ENCODE data around the gene RYR2. TPM values are rescaled to one million over a fixed set of nuclear protein-coding genes. Genes with fewer than 3 reads are reported as not detected.

RYR2 gene
- total and polyA plus RNA-seq, 9 of the 15 experiments (the other 6 are each of a cell fraction or from before 2014, with no cell fraction given) = 0.03 to 0.42 (median 0.14) TPM

- TF ChIP-seq KDM5B (IDR thresholded peaks at IDR 0.05; ENCODE audit: insufficient replicate concordance, low read depth, low read length) (no peak), ZNF277 (CRISPR knock-in tag; IDR thresholded peaks at IDR 0.05; ENCODE audit: borderline replicate concordance) (no peak), ZNF41 (CRISPR knock-in tag; conservative IDR thresholded peaks at IDR 0.05) (no peak)
Observed at GRCh38 chr1:237858992-237859391, 817.0 kb downstream of the RYR2 start (continued).

DNA sequence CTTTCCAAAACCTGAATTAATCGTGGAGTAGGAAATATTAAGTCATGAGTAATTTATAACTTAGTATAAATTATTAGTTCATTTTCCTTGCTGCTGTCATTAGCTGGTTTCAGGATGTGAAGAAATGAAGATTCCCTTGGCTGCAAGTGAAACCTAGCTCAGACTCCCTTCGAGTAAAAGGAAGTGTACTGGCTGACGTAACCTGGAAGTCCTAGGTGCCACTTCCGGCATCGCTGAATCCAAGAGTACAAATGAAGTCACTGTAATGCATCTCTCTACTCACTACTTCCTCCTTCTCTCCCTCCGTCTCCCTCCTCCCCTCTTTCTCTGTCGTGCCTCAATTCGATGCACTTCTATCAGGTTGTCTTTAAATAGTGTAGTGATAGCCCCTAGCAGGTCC lies 820.0 kb downstream of the RYR2 start:
- FAIRE-seq = no peak
- Histone ChIP-seq H3K9me1 (ENCODE audit: control insufficient read depth, insufficient read depth, low read length) (no peaks in the 10 kb centered on the region), H3K27me3 (ENCODE audit: control insufficient read depth in 2 of 2, insufficient read depth in 2 of 2, low read length in 2 of 2) (no peaks in the 10 kb centered on the region), H3K4me1 (replicated peaks in 1 of 2; ENCODE audit: control insufficient read depth in 2 of 2, insufficient read depth in 2 of 2, low read length in 2 of 2) (peaks cover 0 to 3% of the 10 kb centered on the region in 2 experiments; a peak in 1 of 5 replicates), H3K4me2 (ENCODE audit: insufficient read depth, low read length) (no peak overlapping the region), H3K4me3 (no peak overlapping the region), H4K20me1 (replicated peaks; ENCODE audit: control insufficient read depth, insufficient read depth, low read length) (no peaks in the 10 kb centered on the region), H3K36me3 (ENCODE audit: control insufficient read depth, insufficient read depth, low read length) (no peaks in the 10 kb centered on the region), H3K9me3 (replicated peaks; ENCODE audit: control insufficient read depth, insufficient read depth, low read depth, low read length) (no peaks in the 10 kb centered on the region; the same call in 1 of the 2 replicates), H2AFZ (ENCODE audit: low read depth, low read length) (no peak overlapping the region), H3K79me2 (ENCODE audit: control insufficient read depth, insufficient read depth, low read length) (no peaks in the 10 kb centered on the region), H3K27ac (ENCODE audit: extremely low read depth, low read depth, low read length) (no peak overlapping the region), H3K9ac (ENCODE audit: insufficient read depth in 1 of 2, low read depth in 2 of 2, low read length in 2 of 2) (no peak overlapping the region)
- intact Hi-C loops (cut with micrococcal nuclease) (no loop called here), in situ Hi-C loops (cut with MboI) (no loop called here)
- under 1% methylated on average over 8 of the region's 8 CpGs for WGBS (ENCODE audit: insufficient coverage, low coverage, missing lambda C conversion rate)
- no peak for ATAC-seq
- BruUV-seq (replicated peaks) = no TSS peak
- DNase-seq (ENCODE audit: extremely low read depth in 1 of 4, low spot score in 3 of 4) = no peak
- ChIA-PET POLR2A (no interaction called here), CTCF (ENCODE audit: low intra/inter-chr PET ratio) (no interaction called here)
- TF ChIP-seq CSDE1 (IDR thresholded peaks at IDR 0.05) (no peak), TAF7 (tag; IDR thresholded peaks at IDR 0.05) (no peak), NR2C2 (CRISPR knock-in tag; IDR thresholded peaks at IDR 0.05) (no peak), NR2C2 (tag; IDR thresholded peaks at IDR 0.05) (peak; percentile 22; the same call in 1 of the 2 replicates), ZNF197 (CRISPR knock-in tag; IDR thresholded peaks at IDR 0.05; ENCODE audit: low read depth) (no peak), SFPQ (IDR thresholded peaks at IDR 0.05; ENCODE audit: low read depth, low read length) (no peak), CEBPZ (IDR thresholded peaks at IDR 0.05; ENCODE audit: borderline replicate concordance, low read depth, low read length) (no peak), KLF6 (CRISPR knock-in tag; IDR thresholded peaks at IDR 0.05; ENCODE audit: borderline replicate concordance) (no peak)
- TF ChIP-seq, protein P1, sequence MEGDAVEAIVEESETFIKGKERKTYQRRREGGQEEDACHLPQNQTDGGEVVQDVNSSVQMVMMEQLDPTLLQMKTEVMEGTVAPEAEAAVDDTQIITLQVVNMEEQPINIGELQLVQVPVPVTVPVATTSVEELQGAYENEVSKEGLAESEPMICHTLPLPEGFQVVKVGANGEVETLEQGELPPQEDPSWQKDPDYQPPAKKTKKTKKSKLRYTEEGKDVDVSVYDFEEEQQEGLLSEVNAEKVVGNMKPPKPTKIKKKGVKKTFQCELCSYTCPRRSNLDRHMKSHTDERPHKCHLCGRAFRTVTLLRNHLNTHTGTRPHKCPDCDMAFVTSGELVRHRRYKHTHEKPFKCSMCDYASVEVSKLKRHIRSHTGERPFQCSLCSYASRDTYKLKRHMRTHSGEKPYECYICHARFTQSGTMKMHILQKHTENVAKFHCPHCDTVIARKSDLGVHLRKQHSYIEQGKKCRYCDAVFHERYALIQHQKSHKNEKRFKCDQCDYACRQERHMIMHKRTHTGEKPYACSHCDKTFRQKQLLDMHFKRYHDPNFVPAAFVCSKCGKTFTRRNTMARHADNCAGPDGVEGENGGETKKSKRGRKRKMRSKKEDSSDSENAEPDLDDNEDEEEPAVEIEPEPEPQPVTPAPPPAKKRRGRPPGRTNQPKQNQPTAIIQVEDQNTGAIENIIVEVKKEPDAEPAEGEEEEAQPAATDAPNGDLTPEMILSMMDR (IDR thresholded peaks at IDR 0.05 in 2 of 3, conservative IDR thresholded peaks at IDR 0.05 in 1 of 3; ENCODE audit: insufficient read depth in 2 of 3, low read depth in 1 of 3, low read length in 3 of 3) = no peak
